ENCODE data around the gene ZC3H12A. TPM values are rescaled to one million over a fixed set of nuclear protein-coding genes. Genes with fewer than 3 reads are reported as not detected.

ZC3H12A gene
- total and polyA plus RNA-seq, 2 of the 8 experiments (the other 6 are each of a cell fraction or from before 2014, with no cell fraction given): 7.4 to 10.0 TPM

GRCh38 chr1:37438037-37438868 is 36.1 kb upstream of the ZC3H12A start:
- H3K56ac ChIP-seq (replicated peaks; ENCODE audit: insufficient read length, low read depth, low read length): no peak overlapping the region
- no peak for TF ChIP-seq BACH1 (IDR thresholded peaks at IDR 0.05; ENCODE audit: low read length)
- no peak overlapping the region for H3K9ac ChIP-seq (replicated peaks in 1 of 4; ENCODE audit: extremely low read depth in 1 of 4, low read depth in 3 of 4, low read length in 3 of 4)
- no peak overlapping the region for H4K5ac ChIP-seq (ENCODE audit: insufficient read length, low read depth, low read length)
- no peaks in the 10 kb centered on the region; a peak in 1 of 7 replicates for H3K27me3 ChIP-seq (replicated peaks in 1 of 4; ENCODE audit: control insufficient read depth in 3 of 4, extremely low read depth in 1 of 4, insufficient read depth in 3 of 4, low read length in 3 of 4)
- H3K14ac ChIP-seq (ENCODE audit: insufficient read length): no peak overlapping the region
- no peak overlapping the region for H2BK20ac ChIP-seq (ENCODE audit: low read length)
- H3K79me2 ChIP-seq (ENCODE audit: control insufficient read depth in 1 of 2, insufficient read depth in 2 of 2, low read length in 2 of 2): no peaks in the 10 kb centered on the region
- H2AK5ac ChIP-seq (ENCODE audit: low read depth, low read length): no peak overlapping the region
- no peak overlapping the region for H2BK120ac ChIP-seq (replicated peaks; ENCODE audit: low read depth, low read length)
- no peak overlapping the region for H3K18ac ChIP-seq (ENCODE audit: extremely low read depth, low read length)
- no peak overlapping the region for H3K23ac ChIP-seq (ENCODE audit: insufficient read length)
- H4K8ac ChIP-seq (ENCODE audit: extremely low read depth, insufficient read depth, low read length): peak overlapping the region; percentile 11; the same call in 1 of the 2 replicates
- no peak for DNase-seq (ENCODE audit: low read depth in 1 of 2, low spot score in 2 of 2)
- CTCF ChIA-PET (ENCODE audit: partially characterized antibody): interaction anchor here (0.6 to 7.3 kb wide), 9 partner anchors 13 to 862 kb away, joined by 3 to 77 read pairs (median 4); no protein-coding TSS in a partner anchor
- no peak for FAIRE-seq
- POLR2A ChIA-PET (ENCODE audit: partially characterized antibody): interaction anchor here (0.9 to 1.5 kb wide), 2 partner anchors 12 to 13 kb away, joined by 3 read pairs; no protein-coding TSS in a partner anchor
- H4K20me1 ChIP-seq (replicated peaks in 1 of 2; ENCODE audit: control insufficient read depth in 1 of 2, insufficient read depth in 2 of 2, low read length in 2 of 2): no peaks in the 10 kb centered on the region
- H3K27ac ChIP-seq (ENCODE audit: low read depth, low read length): no peak overlapping the region
- no peaks in the 10 kb centered on the region for H3K36me3 ChIP-seq (ENCODE audit: control insufficient read depth in 2 of 4, insufficient read depth in 4 of 4, low read length in 3 of 4)
- no peak overlapping the region for H2BK12ac ChIP-seq (ENCODE audit: low read depth, low read length)
- WGBS, 2 experiments (ENCODE audit: extremely low coverage in 1 of 2, insufficient coverage in 1 of 2, insufficient read length in 1 of 2, insufficient replicate concordance in 2 of 2, low coverage in 1 of 2, low lambda C conversion rate in 2 of 2, missing lambda C conversion rate in 1 of 2): 79% methylated on average over 6 of the region's 6 CpGs; no CpG with 5 or more reads in 1 of the 2 experiments
- H3K23me2 ChIP-seq (ENCODE audit: low read depth, low read length): peaks cover 3% of the 10 kb centered on the region; the same call in 1 of the 2 replicates
- H2BK15ac ChIP-seq (ENCODE audit: low read length): 0 out of 2 replicates have a peak overlapping the region, but pooled peaks have one; percentile 32
- no peak overlapping the region for H2AFZ ChIP-seq (ENCODE audit: low read length)
- peaks cover 0 to 9% (median 5%) of the 10 kb centered on the region in 4 experiments; a peak in 6 of 7 replicates for H3K4me1 ChIP-seq (replicated peaks in 1 of 4; ENCODE audit: control insufficient read depth in 3 of 4, insufficient read depth in 4 of 4, low read length in 3 of 4)
- no peaks in the 10 kb centered on the region for H3K79me1 ChIP-seq (ENCODE audit: low read depth, low read length)
- H3K4ac ChIP-seq (replicated peaks; ENCODE audit: insufficient read length, low read depth, low read length): no peak overlapping the region
- H3K4me2 ChIP-seq (ENCODE audit: insufficient read depth in 1 of 2, low read depth in 2 of 2, low read length in 2 of 2): no peak overlapping the region; a peak in 1 of 4 replicates
- H4K91ac ChIP-seq (replicated peaks; ENCODE audit: insufficient read length, low read length): peak overlapping the region; percentile 30
- no peak overlapping the region for H3K4me3 ChIP-seq (ENCODE audit: extremely low read depth in 1 of 4, insufficient read depth in 2 of 4, low read depth in 3 of 4, low read length in 4 of 4)
- no peaks in the 10 kb centered on the region for H3K9me3 ChIP-seq (ENCODE audit: insufficient read depth in 2 of 2, low read depth in 1 of 2, low read length in 1 of 2)
- no peak overlapping the region for H2BK5ac ChIP-seq (ENCODE audit: low read depth, low read length)

All from H1 (cell line).